ENCODE measurements around the gene SERPINE2.
"Not testable (repeated sequence)": the region's sequence is repeated elsewhere in the genome, so short reads cannot be mapped to it uniquely, and the experiment has no call there.

Gene SERPINE2

DNA sequence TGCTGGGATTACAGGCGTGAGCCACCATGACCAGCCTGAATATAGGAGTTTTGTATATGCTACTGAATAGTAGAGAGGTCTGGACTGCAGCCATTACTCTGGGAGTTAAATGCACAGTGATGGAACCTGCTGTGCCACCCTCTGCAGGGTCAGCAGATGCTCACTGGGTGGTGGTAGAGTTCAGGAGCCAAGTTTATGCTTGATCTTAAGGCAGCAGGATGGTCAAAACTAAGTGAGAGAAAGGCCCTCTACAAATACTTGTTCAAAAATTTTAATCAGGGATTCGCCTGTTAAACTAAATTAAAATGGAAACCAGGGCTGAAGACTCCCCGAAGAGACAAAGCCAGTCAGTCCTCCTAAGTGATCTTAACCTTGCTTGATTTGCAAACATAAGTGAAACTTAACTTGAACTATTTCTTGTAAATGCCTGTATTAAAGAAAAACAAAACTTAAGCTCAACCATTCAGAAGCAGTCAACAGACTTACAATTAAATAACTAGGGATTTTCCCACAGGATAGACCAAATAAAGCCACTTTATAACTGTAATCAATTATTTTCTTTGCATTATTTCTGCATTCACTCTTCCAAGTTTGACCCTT, 89.7 kb downstream of the SERPINE2 start:
- H3K9me3 Mint-ChIP-seq, result no peaks in the 10 kb centered on the region
- DNase-seq (no peak), ATAC-seq (replicated peaks) (no peak)
- H3K36me3 Mint-ChIP-seq (ENCODE audit: insufficient read depth), result no peaks in the 10 kb centered on the region
- H3K4me1 Mint-ChIP-seq (ENCODE audit: low read depth in 2 of 2), result peaks cover 13 to 19% of the 10 kb centered on the region in 2 donors
- no peak overlapping the region for H3K27ac Mint-ChIP-seq
- no peak overlapping the region for H3K4me3 Mint-ChIP-seq
- no peaks in the 10 kb centered on the region for H3K27me3 Mint-ChIP-seq

DNA sequence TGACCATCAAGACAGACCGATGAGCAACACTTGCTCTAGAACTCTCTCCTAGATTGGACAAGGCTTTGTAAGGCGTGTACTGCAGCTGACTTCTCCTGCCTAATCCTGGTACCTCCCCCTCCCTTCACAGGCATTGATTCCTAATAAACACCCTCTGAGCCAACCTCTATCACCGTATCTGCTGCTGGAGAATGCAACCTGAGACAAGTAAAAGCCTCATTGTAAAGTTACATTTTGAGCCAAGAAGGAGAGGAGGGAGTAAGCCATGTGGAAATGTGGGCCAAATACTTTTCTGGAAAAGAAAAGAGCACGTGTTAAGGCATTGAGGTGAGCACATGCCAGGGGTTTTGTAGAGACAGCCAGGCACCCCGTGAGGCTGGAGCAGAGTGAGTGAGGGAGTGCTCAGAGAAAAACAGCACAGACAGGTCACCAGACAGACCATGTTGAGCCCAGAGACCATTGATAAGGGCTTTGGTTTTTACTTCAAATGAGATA, 91.3 kb downstream of the SERPINE2 start:
- Mint-ChIP-seq H3K4me3 (no peak overlapping the region), H3K36me3 (ENCODE audit: insufficient read depth) (peaks cover 7% of the 10 kb centered on the region), H3K27ac (peak overlapping the region in 1 of 2 donors; percentile 9), H3K9me3 (no peaks in the 10 kb centered on the region), H3K27me3 (no peaks in the 10 kb centered on the region), H3K4me1 (ENCODE audit: low read depth in 2 of 2) (peaks cover 25 to 30% of the 10 kb centered on the region in 2 donors)
- DNase-seq (no peak), ATAC-seq (replicated peaks) (no peak)

GRCh38 chr2:223945755-223946154, 93.3 kb downstream of the SERPINE2 start:
- H3K9me3 Mint-ChIP-seq, result no peaks in the 10 kb centered on the region
- H3K27me3 Mint-ChIP-seq, result no peaks in the 10 kb centered on the region
- peak overlapping the region; percentile 93 to 94 for H3K27ac Mint-ChIP-seq
- ATAC-seq (replicated peaks) (no peak), DNase-seq (no peak)
- peaks cover 7% of the 10 kb centered on the region for H3K36me3 Mint-ChIP-seq (ENCODE audit: insufficient read depth)
- H3K4me3 Mint-ChIP-seq, result peak overlapping the region; percentile 93 to 96
- H3K4me1 Mint-ChIP-seq (ENCODE audit: low read depth in 2 of 2), result peaks cover 36% of the 10 kb centered on the region in 2 donors

- Mint-ChIP-seq H3K27me3 (no peaks in the 10 kb centered on the region), H3K27ac (peak within 1 kb of the TSS; percentile 93 to 94), H3K4me3 (peak within 1 kb of the TSS; percentile 93 to 96), H3K9me3 (no peaks in the 10 kb centered on the region), H3K36me3 (ENCODE audit: insufficient read depth) (peaks cover 7% of the 10 kb centered on the region), H3K4me1 (ENCODE audit: low read depth in 2 of 2) (peaks cover 35 to 36% of the 10 kb centered on the region in 2 donors)
- DNase-seq (peak; percentile 76 to 77 (median 77)), ATAC-seq (replicated peaks) (peak; percentile 82)
Observed at GRCh38 chr2:223944703-223945531, 94.2 kb downstream of the SERPINE2 start, which contains the start of gene WDFY1. Gene WDFY1 (minus strand): TSS chr2:223945335. CDS start chr2:223945284, 51 bp downstream.

DNA sequence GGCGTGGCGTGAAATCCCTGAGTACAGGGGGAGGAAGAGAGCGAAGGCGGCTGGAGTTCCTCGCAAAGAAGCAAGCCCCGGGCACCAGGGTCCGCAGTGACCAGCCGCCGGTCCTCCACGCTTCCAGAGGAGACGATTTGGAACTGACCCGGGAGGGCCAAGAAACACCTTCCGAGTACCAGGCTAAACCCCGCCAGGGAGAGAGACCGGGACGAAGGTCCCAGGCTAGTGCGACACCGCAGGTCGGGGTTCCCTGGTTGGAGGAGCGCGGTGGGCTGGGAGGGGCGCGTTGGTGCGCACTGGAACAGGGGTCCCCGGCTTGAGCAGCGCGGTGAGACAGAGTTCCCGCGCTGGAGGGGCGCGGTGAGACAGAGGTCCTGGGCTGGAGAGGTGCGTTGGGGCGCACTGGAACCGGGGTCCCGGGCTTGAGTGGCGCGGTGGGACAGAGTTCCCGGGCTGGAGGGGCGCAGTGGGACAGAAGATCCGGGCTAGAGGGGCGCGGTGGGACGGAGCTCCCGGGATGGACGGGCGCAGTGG, 94.9 kb downstream of the SERPINE2 start:
- Mint-ChIP-seq H3K36me3 (ENCODE audit: insufficient read depth) (peaks cover 7% of the 10 kb centered on the region), H3K27ac (peak overlapping the region; percentile 93 to 94), H3K9me3 (no peaks in the 10 kb centered on the region), H3K4me1 (ENCODE audit: low read depth in 2 of 2) (peaks cover 39 to 42% of the 10 kb centered on the region in 2 donors), H3K4me3 (peak overlapping the region; percentile 93 to 96), H3K27me3 (no peaks in the 10 kb centered on the region)
- DNase-seq (peak in 1 of 3 experiments; percentile 5), ATAC-seq (replicated peaks) (no peak)

DNA sequence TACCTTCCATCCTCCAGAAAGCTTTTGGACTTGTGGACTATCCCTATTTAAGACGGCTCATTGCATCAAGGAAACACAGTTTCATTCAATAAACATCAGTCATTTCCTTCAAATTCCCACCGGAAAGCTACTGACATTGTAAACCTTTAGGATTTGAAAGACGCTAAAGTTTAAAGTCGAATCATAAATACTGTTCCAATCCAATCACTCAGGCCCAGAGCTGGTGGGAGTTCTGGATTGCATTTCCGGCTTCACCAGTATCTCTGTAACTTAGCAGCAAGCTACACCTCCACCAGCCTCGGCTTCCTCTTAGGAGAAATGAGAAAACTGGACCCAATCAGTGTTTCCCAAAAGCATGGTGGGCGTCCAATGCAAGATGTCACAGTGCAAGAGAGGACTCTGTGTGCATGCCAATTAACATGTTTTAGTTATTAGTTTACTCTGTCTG, 95.5 kb downstream of the SERPINE2 start:
- Mint-ChIP-seq H3K4me1 (ENCODE audit: low read depth in 2 of 2) (peaks cover 42 to 46% of the 10 kb centered on the region in 2 donors), H3K27ac (peak overlapping the region; percentile 93 to 94), H3K9me3 (no peaks in the 10 kb centered on the region), H3K27me3 (no peaks in the 10 kb centered on the region), H3K36me3 (ENCODE audit: insufficient read depth) (peaks cover 7% of the 10 kb centered on the region), H3K4me3 (peak overlapping the region; percentile 93 to 96)
- DNase-seq (no peak), ATAC-seq (replicated peaks) (no peak)

DNA sequence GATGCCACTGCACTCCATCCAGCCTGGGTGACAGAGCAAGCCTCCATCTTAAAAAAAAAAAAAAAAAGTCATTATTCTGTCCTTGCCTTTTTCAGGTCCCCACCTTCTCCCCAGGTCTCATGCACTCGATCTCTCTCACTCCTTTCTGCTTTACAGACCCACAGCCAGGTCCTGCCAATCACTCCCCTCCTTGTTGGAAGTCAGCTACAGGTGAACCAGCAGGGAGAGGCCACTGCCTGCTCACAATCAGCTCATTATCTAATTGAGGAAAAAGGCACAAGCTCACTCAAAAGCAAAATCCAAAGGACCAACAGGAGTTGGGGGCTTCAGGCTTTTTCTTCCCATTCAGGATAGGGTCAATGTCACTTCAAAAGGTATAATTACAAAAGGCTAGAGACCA, 96.0 kb downstream of the SERPINE2 start:
- peaks cover 42 to 47% of the 10 kb centered on the region in 2 donors for H3K4me1 Mint-ChIP-seq (ENCODE audit: low read depth in 2 of 2)
- DNase-seq, result no peak

DNA sequence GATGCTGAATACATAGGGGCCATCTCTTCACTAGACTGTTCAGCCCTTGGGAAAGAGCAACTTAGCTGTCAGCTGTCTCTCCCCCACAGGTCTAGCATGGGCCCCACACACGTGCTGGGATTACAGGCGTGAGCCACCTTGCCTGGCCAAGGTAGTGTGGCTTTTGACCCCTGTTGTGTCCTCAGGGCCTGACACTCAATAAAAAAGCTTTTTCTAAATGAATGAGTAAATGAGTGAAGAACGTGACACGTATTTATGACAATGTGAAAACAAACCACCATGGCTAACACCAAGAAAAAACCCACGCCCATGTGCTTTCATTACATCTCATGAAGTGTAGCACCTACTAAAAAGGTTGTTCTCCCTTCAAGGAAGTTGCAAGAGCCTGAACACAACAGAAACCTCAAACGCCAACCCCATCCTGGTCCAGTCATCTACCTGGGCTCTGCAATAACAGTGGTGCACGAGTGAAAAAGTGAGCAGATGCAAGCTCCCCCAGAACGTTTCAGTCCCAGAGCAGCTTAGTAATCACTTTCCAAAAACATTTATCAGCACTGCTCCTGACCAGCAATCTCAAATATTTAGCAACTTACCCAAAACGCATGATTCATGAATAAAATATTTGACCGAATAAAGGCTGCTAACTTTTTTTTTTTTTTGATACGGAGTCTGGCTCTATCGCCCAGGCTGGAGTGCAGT, 97.4 kb downstream of the SERPINE2 start:
- Mint-ChIP-seq H3K4me1 (ENCODE audit: low read depth in 2 of 2) (peaks cover 43 to 50% of the 10 kb centered on the region in 2 donors), H3K27me3 (no peaks in the 10 kb centered on the region), H3K36me3 (ENCODE audit: insufficient read depth) (peaks cover 7% of the 10 kb centered on the region), H3K27ac (peak overlapping the region; percentile 87 to 90), H3K9me3 (no peaks in the 10 kb centered on the region), H3K4me3 (peak overlapping the region; percentile 63 to 68)
- DNase-seq (peak; percentile 54 to 56 (median 55)), ATAC-seq (replicated peaks) (peak; percentile 75)

More for the DNA sequence above, 96.0 kb downstream of the SERPINE2 start:
- Mint-ChIP-seq H3K4me3 (peak overlapping the region; percentile 93 to 96), H3K36me3 (ENCODE audit: insufficient read depth) (peaks cover 7% of the 10 kb centered on the region), H3K27ac (peak overlapping the region in 1 of 2 donors; percentile 75), H3K9me3 (no peaks in the 10 kb centered on the region), H3K27me3 (no peaks in the 10 kb centered on the region)
- ATAC-seq (replicated peaks), result no peak

DNA sequence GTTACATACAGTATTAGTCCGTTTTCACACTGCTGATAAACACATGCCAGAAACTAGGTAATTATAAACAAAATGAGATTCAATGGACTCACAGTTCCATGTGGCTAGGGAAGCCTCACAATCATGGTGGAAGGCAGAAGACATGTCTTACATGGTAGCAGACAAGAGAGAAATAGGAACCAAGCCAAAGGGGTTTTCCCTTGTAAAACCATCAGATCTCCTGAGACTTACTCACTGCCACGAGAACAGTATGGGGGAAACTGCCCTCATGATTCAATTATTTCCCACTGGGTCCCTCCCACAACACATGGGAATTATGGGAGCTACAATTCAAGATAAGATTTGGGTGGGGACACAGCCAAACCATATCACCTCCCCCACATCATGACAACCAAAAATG, 99.6 kb downstream of the SERPINE2 start:
- not testable (repeated sequence) for ATAC-seq (replicated peaks); DNase-seq; H3K36me3 Mint-ChIP-seq (ENCODE audit: insufficient read depth); H3K9me3 Mint-ChIP-seq; H3K27me3 Mint-ChIP-seq; H3K4me3 Mint-ChIP-seq
- H3K27ac Mint-ChIP-seq, result peak overlapping the region in 1 of 2 donors; percentile 28
- H3K4me1 Mint-ChIP-seq (ENCODE audit: low read depth in 2 of 2), result peaks cover 50 to 56% of the 10 kb centered on the region in 2 donors

DNA sequence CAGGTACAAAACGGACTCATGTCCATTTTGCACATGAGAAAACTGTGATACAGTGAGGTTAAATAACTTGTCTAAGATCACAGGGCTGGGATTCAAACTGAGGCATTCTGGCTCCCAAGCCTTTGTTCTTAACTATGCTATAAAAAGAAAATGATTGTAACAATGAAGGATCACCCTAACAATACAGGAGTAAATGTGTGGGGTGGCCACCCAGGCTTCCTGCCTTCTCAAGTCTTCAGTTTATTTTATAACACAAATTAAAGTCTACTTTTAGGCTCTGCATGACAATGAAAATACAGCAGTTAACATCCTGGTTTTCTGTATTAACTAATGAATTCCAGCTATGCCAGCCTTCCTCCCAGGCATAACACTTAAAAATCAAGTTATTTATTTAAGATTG, 101.6 kb downstream of the SERPINE2 start:
- no peak for ATAC-seq (replicated peaks)
- Mint-ChIP-seq H3K27me3 (no peaks in the 10 kb centered on the region), H3K4me3 (no peak overlapping the region), H3K4me1 (ENCODE audit: low read depth in 2 of 2) (peaks cover 40 to 54% of the 10 kb centered on the region in 2 donors), H3K36me3 (ENCODE audit: insufficient read depth) (no peaks in the 10 kb centered on the region), H3K27ac (no peak overlapping the region), H3K9me3 (no peaks in the 10 kb centered on the region)
- no peak for DNase-seq

DNA sequence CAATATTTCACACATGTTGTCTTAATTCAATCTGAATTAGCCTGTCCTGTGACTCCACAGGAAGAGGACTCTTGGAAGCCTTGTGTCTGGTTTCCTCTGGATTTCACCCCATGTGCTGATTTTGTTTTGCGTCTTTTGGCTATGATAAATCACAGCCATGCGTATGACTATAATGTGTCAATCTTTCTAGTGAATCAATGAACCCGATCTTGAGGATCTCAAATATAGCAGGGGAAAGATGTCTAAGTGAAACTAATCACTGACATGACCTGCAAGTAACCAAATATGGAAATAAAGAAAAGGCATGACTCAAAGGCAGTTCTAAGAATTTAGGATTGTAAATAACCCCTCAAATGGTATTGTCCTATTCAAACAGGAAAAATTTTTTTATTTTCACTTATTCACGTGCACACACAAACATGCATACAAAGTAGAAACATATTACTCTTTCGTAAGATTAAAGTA, 102.2 kb downstream of the SERPINE2 start:
- no peak overlapping the region for H3K27ac Mint-ChIP-seq
- no peaks in the 10 kb centered on the region for H3K27me3 Mint-ChIP-seq
- no peaks in the 10 kb centered on the region for H3K9me3 Mint-ChIP-seq
- peaks cover 39 to 51% of the 10 kb centered on the region in 2 donors for H3K4me1 Mint-ChIP-seq (ENCODE audit: low read depth in 2 of 2)
- DNase-seq (no peak), ATAC-seq (replicated peaks) (no peak)
- no peak overlapping the region for H3K4me3 Mint-ChIP-seq
- H3K36me3 Mint-ChIP-seq (ENCODE audit: insufficient read depth), result no peaks in the 10 kb centered on the region

DNA sequence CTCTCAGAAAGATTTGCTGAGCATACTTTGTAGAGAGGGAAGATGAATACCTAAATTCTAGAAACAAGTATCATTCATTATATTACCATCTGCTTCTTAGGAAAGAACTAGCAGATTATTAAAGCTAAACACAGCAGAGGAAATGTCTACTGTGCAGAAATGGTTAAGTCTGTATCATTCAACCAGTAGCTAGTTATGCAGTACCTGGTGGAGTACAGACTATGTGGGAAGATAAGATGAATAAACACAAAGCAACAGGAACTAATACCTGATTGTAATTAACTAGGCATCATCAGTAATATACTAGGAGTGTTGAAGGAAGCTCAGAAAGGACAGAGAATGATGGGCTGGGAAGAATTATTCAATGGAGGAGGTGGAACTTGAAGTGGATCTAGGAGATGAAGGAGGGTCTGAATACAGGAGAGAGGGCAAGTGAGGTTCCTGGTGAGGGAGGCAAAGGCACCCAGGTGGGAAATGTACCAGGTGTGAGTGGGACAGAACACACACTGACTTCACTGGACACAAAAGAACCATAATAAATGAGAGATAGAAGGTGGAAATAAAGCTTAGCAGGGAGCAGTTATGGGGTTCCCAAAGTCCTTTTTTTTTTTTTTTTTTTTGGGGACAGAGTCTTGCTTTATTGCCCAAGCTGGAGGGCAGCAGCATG, 103.5 kb downstream of the SERPINE2 start:
- DNase-seq (no peak), ATAC-seq (replicated peaks) (no peak)
- no peaks in the 10 kb centered on the region for H3K27me3 Mint-ChIP-seq
- peak overlapping the region in 1 of 2 donors; percentile 0 for H3K27ac Mint-ChIP-seq
- peaks cover 34 to 47% of the 10 kb centered on the region in 2 donors for H3K4me1 Mint-ChIP-seq (ENCODE audit: low read depth in 2 of 2)
- H3K36me3 Mint-ChIP-seq (ENCODE audit: insufficient read depth), result no peaks in the 10 kb centered on the region
- no peaks in the 10 kb centered on the region for H3K9me3 Mint-ChIP-seq
- no peak overlapping the region for H3K4me3 Mint-ChIP-seq
